Sigmoid colon (tissue), 4 donors: ENCODE results near the gene BPIFB4.

Experiments used
- POLR2A ChIP-seq, 2 donors: fragments of 450-650 bp; IDR thresholded peaks; one replicate each; pipeline ENCODE4 v1.6.1; 2016; ENCODE audit warnings: antibody characterized with exemption in 2 of 2, mild to moderate bottlenecking in 2 of 2, moderate library complexity in 2 of 2
- POLR2AphosphoS5 ChIP-seq, 4 donors: sonication (generic); formaldehyde crosslinking; IDR thresholded peaks; one replicate each; pipeline ENCODE4 v1.6.1; 2017; ENCODE audit warnings: antibody characterized with exemption in 4 of 4
- TF ChIP-seq, protein P1 (sequence below), 4 experiments: fragments of 450-650 bp in 3 of 4; fragments of 200-600 bp in 1 of 4; IDR thresholded peaks; one replicate each; pipeline ENCODE4 v1.5.1; 2016 to 2019; ENCODE audit warnings: antibody characterized with exemption in 4 of 4, mild to moderate bottlenecking in 3 of 4, moderate library complexity in 2 of 4

- TF ChIP-seq, protein P1, sequence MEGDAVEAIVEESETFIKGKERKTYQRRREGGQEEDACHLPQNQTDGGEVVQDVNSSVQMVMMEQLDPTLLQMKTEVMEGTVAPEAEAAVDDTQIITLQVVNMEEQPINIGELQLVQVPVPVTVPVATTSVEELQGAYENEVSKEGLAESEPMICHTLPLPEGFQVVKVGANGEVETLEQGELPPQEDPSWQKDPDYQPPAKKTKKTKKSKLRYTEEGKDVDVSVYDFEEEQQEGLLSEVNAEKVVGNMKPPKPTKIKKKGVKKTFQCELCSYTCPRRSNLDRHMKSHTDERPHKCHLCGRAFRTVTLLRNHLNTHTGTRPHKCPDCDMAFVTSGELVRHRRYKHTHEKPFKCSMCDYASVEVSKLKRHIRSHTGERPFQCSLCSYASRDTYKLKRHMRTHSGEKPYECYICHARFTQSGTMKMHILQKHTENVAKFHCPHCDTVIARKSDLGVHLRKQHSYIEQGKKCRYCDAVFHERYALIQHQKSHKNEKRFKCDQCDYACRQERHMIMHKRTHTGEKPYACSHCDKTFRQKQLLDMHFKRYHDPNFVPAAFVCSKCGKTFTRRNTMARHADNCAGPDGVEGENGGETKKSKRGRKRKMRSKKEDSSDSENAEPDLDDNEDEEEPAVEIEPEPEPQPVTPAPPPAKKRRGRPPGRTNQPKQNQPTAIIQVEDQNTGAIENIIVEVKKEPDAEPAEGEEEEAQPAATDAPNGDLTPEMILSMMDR (IDR thresholded peaks at IDR 0.05): no peak
- TF ChIP-seq POLR2A (IDR thresholded peaks at IDR 0.05) (no peak), POLR2AphosphoS5 (IDR thresholded peaks at IDR 0.05) (no peak)
Observed at GRCh38 chr20:33093074-33093473, 13.6 kb downstream of the BPIFB4 start.
